ENCODE data around the gene CCL17.

DNA sequence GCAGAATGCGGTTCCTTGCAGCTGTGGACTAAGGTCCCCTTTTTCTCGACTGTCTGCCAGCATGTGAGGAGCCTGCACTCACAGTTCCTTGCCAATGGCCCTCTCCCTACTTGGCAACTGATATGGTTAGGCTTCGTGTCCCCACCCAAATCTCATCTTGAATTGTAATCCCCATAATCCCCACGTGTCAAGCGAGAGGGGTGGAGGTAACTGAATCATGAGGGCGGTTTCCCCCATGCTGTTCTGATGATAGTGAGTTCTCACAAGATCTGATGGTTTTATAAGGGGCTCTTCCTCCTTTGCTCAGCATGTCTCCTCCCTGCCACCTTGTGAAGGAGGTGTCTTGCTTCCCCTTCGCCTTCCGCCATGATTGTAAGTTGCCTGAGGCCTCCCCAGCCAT is 22.7 kb downstream of the CCL17 start:
- no peak for TF ChIP-seq POLR2AphosphoS5 (IDR thresholded peaks at IDR 0.05; ENCODE audit: borderline replicate concordance, low read depth, low read length)
- TF ChIP-seq EZH2 (IDR thresholded peaks at IDR 0.05) = no peak

All from SK-N-MC (cell line).